Lung (tissue), 12 donors: Measurements from ENCODE around the gene RTN4R. TPM values are rescaled to one million over a fixed set of nuclear protein-coding genes. Genes with fewer than 3 reads are reported as not detected.

Source experiments
- ATAC-seq: fragments of 200-7000 bp; cut with Tn5 transposase; one replicate; pipeline ENCODE4 v1.9.1; 2020; ENCODE audit warnings: moderate number of reproducible peaks; ENCODE audit not compliant: insufficient read depth, low FRiP score
- DNase-seq, 3 donors: peaks; one replicate each; pipeline ENCODE4 v3.0.0-alpha.2; 2013 to 2017
- H3K27ac ChIP-seq, 2 donors: one replicate each; pipeline ENCODE4 v1.5.1; 2013; ENCODE audit warnings: mild to moderate bottlenecking in 2 of 2, moderate library complexity in 2 of 2, control low read depth in 1 of 2, inconsistent platforms in 1 of 2, low read depth in 1 of 2, low read length in 1 of 2
- H3K27me3 ChIP-seq, 3 donors: one replicate each; pipeline ENCODE4 v1.5.1; 2013; ENCODE audit warnings: low read length in 2 of 3; ENCODE audit not compliant: control insufficient read depth in 3 of 3, insufficient read depth in 3 of 3
- H3K36me3 ChIP-seq, 4 donors: one replicate each; pipeline ENCODE4 v1.5.1; 2013; ENCODE audit warnings: low read length in 4 of 4, mild to moderate bottlenecking in 1 of 4, moderate library complexity in 1 of 4; ENCODE audit not compliant: control insufficient read depth in 4 of 4, insufficient read depth in 4 of 4
- H3K4me1 ChIP-seq, 5 donors: one replicate each; pipeline ENCODE4 v1.5.1; 2013; ENCODE audit warnings: low read length in 5 of 5, mild to moderate bottlenecking in 2 of 5, moderate library complexity in 1 of 5; ENCODE audit not compliant: control insufficient read depth in 5 of 5, insufficient read depth in 5 of 5
- H3K4me3 ChIP-seq: one replicate; pipeline ENCODE4 v1.5.1; 2013; ENCODE audit warnings: mild to moderate bottlenecking, control low read depth, moderate library complexity
- H3K9ac ChIP-seq, 2 donors: one replicate each; pipeline ENCODE4 v1.5.1; 2013; ENCODE audit warnings: low read length in 2 of 2, control low read depth in 1 of 2; ENCODE audit not compliant: insufficient read depth in 1 of 2
- H3K9me3 ChIP-seq, 4 donors: one replicate each; pipeline ENCODE4 v1.5.1; 2013; ENCODE audit warnings: low read length in 3 of 4, mild to moderate bottlenecking in 1 of 4, moderate library complexity in 1 of 4; ENCODE audit not compliant: control insufficient read depth in 4 of 4, insufficient read depth in 3 of 4
- WGBS, 2 donors: extraction: QIAGEN DNeasy Blood & Tissue Kit; methylation state at CpG; one replicate each; pipeline ENCODE4 v1.1.7; 2013; 5-methylcytosine and 5-hydroxymethylcytosine counted together
- polyA plus RNA-seq, 2 donors: library from polyadenylated mRNA; stranded (reverse); fragments of 200-250 nt; gene quantifications; one replicate each; pipeline ENCODE4 v1.2.1, GENCODE V29; 2013
- total RNA-seq, 2 donors: library from RNA; depleted of rRNA in 1 of 2; stranded (reverse); fragments of >200 nt in 1 of 2; gene quantifications; one replicate each; pipeline ENCODE4 v1.2.1, GENCODE V29; 2014 to 2021
- TF ChIP-seq, protein P1 (sequence below): IDR thresholded peaks from 2 replicates; pipeline ENCODE4 v1.5.1; 2012; ENCODE audit warnings: mild to moderate bottlenecking; ENCODE audit errors: control extremely low read depth, extremely low read depth
- donor health status: control.
- donor health status: control.
- donor health status: Bipolar disorder and iron deficiency.
- donor health status: healthy.
- donor health status: DM: yes; HTN: yes; CAD: no.

Gene RTN4R
- total and polyA plus RNA-seq, 4 donors, result 2.6 to 7.8 (median 4.3) TPM

DNA sequence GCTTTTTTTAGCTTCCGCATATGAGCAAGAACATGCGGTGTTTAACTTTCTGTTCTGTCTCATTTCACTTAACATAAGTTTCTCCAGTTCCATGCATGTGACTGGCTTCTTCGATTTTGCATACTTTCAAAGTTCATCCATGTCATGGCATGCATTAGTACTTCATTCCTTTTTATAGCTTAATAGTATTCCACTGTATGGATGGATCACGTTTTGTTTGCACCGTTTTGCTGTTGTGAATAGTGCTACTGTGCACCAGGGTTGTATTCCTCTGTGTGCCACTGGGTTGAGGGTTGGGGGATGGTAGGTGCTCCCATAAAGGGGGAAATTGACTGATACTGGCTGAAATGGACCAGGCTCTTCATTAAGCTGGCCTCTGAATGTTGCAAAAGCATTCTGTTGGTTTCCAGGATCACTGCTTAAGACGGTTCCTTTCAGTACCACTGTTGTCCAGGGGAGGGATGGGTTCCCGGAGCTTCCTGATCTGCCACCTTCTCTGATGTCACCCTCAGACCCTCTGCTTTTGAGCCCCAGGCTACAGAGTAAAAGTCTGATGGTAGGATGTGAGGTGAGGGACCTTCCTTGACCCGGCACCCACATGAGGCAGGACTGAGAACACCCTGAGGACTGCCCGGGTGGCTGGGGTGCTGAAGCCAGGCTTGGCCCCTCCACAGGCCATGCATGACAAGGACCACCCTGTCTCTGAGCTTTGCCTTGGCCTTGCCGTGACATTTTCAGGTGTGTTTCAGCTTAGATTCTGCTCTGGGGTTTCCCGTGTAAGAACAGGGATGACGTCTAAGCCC, 27.3 kb upstream of the RTN4R start:
- Histone ChIP-seq H3K36me3 (no peaks in the 10 kb centered on the region), H3K27me3 (peaks cover 0 to 10% (median 3%) of the 10 kb centered on the region in 3 donors), H3K9ac (no peak overlapping the region), H3K4me3 (no peak overlapping the region), H3K9me3 (no peaks in the 10 kb centered on the region), H3K27ac (no peak overlapping the region), H3K4me1 (peaks cover 0 to 6% (median 0%) of the 10 kb centered on the region in 5 donors)
- WGBS, 2 donors, result 87% methylated on average over 12 of the region's 12 CpGs
- no peak for DNase-seq
- ATAC-seq, result no peak
- TF ChIP-seq, protein P1, sequence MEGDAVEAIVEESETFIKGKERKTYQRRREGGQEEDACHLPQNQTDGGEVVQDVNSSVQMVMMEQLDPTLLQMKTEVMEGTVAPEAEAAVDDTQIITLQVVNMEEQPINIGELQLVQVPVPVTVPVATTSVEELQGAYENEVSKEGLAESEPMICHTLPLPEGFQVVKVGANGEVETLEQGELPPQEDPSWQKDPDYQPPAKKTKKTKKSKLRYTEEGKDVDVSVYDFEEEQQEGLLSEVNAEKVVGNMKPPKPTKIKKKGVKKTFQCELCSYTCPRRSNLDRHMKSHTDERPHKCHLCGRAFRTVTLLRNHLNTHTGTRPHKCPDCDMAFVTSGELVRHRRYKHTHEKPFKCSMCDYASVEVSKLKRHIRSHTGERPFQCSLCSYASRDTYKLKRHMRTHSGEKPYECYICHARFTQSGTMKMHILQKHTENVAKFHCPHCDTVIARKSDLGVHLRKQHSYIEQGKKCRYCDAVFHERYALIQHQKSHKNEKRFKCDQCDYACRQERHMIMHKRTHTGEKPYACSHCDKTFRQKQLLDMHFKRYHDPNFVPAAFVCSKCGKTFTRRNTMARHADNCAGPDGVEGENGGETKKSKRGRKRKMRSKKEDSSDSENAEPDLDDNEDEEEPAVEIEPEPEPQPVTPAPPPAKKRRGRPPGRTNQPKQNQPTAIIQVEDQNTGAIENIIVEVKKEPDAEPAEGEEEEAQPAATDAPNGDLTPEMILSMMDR, result no peak

DNA sequence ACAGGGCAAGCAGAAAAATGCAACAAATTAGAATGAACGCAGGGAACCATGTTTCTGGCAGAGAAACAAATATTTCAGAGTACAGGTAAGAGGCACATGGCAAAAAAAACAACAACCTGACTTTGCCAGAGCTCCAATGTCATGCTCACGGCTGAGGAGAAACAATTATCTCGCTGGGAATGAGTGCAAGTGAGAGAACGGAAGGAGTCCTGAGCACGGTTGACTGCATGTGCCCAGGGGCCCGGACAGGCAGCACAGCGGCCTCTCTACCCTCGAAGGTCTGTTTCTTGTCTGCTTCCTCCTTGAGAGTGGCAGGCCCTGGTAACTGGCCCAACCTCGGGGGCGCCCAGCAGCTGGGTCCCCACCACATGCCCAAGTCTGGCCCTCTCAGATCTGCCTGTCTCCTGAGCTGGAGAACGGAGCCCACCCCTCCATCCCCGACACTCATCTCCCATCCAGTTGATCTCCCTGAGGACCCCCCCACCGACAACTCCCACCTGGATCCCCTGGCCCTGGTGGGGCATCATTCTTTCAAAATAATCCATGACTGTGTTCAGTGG, 24.6 kb upstream of the RTN4R start:
- ATAC-seq, result no peak
- 69 to 79% methylated on average over 13 of the region's 13 CpGs for WGBS, 2 donors
- TF ChIP-seq, protein P1, result no peak
- Histone ChIP-seq H3K4me3 (no peak overlapping the region), H3K27ac (no peak overlapping the region), H3K9me3 (no peaks in the 10 kb centered on the region), H3K36me3 (no peaks in the 10 kb centered on the region), H3K4me1 (no peaks in the 10 kb centered on the region), H3K27me3 (peaks cover 0 to 9% (median 0%) of the 10 kb centered on the region in 3 donors), H3K9ac (no peak overlapping the region)
- DNase-seq, result no peak

DNA sequence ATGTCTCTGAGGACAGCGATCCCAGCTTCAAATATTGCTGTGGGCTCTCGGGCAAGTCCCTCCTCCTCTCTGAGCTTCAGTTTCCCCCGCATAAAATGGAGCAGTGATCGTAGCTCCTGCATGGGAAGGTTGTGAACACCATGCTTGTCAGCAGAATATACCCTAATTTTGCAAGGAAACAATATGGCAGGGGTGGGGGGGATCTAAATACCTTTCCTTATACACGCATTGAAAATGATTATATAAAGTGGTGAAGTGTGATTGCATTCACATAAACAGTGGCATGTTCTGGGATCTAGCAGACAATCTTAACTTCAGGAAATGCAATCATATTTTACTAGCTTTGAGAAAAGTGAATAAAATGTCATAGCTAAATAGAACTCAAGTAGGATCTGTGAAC, 24.0 kb upstream of the RTN4R start:
- Histone ChIP-seq H3K9me3 (no peaks in the 10 kb centered on the region), H3K36me3 (no peaks in the 10 kb centered on the region), H3K9ac (no peak overlapping the region), H3K4me3 (no peak overlapping the region), H3K4me1 (no peaks in the 10 kb centered on the region), H3K27me3 (peaks cover 0 to 4% (median 0%) of the 10 kb centered on the region in 3 donors), H3K27ac (no peak overlapping the region)
- ATAC-seq (no peak), DNase-seq (no peak)
- 76 to 84% methylated on average over 5 of the region's 5 CpGs for WGBS, 2 donors
- TF ChIP-seq, protein P1, result no peak
